GM13977 (cell line): ENCODE results near the gene TMEM82.

Source experiments
- DNase-seq: peaks from one replicate; pipeline ENCODE4 v3.0.0; 2012; ENCODE audit warnings: low spot score
- CTCF ChIP-seq: IDR thresholded peaks from 2 replicates; pipeline ENCODE4 v1.5.1; 2012; ENCODE audit warnings: mild to moderate bottlenecking, control low read depth; ENCODE audit not compliant: insufficient read depth; ENCODE audit errors: extremely low read depth, missing control alignments
- in situ Hi-C: fragments of 300-500 bp; cut with MboI; formaldehyde crosslinking; loops from one replicate; pipeline ENCODE4 v1.12.0; 2022; ENCODE audit warnings: low sequenced_read_pairs, low pct_unique_long_range_greater_than_20kb, mixed read lengths, inconsistent platforms; ENCODE audit not compliant: unreplicated experiment

TMEM82 gene

GRCh38 chr1:15730936-15731335, 11.4 kb upstream of the TMEM82 start:
- in situ Hi-C loops: no loop called here
- DNase-seq: no peak
- TF ChIP-seq CTCF: no peak

- in situ Hi-C loops: no loop called here
- TF ChIP-seq CTCF: no peak
- DNase-seq: no peak
Measured at GRCh38 chr1:15731735-15732685, 10.3 kb upstream of the TMEM82 start.

GRCh38 chr1:15732686-15733081, 9.6 kb upstream of the TMEM82 start:
- TF ChIP-seq CTCF: no peak
- in situ Hi-C loops: no loop called here
- DNase-seq: no peak

- DNase-seq: no peak
- in situ Hi-C loops: no loop called here
- TF ChIP-seq CTCF: no peak
Measured at GRCh38 chr1:15733218-15733725, 9.0 kb upstream of the TMEM82 start.

GRCh38 chr1:15733726-15734226, 8.5 kb upstream of the TMEM82 start:
- no peak for DNase-seq
- in situ Hi-C loops: no loop called here
- no peak for TF ChIP-seq CTCF

- no peak for TF ChIP-seq CTCF
- no peak for DNase-seq
- in situ Hi-C loops: no loop called here
Measured at GRCh38 chr1:15734296-15734695, 8.0 kb upstream of the TMEM82 start.
